GM10266 (cell line): Measurements from ENCODE around the gene MUC20.
A peak's percentile ranks its signal among the peaks of the same experiment; 100 is the strongest.
"Not testable (repeated sequence)": the region's sequence is repeated elsewhere in the genome, so short reads cannot be mapped to it uniquely, and the experiment has no call there.

ENCODE experiments used
- DNase-seq: peaks from one replicate; pipeline ENCODE4 v3.0.0; 2012; ENCODE audit errors: extremely low spot score
- TF ChIP-seq, protein P1 (sequence below): IDR thresholded peaks from 2 replicates; pipeline ENCODE4 v1.5.1; 2012; ENCODE audit warnings: mild to moderate bottlenecking, low read depth; ENCODE audit not compliant: control insufficient read depth, insufficient read depth; ENCODE audit errors: missing control alignments

MUC20 gene

GRCh38 chr3:195771646-195772300 is 51.0 kb downstream of the MUC20 start:
- TF ChIP-seq, protein P1, sequence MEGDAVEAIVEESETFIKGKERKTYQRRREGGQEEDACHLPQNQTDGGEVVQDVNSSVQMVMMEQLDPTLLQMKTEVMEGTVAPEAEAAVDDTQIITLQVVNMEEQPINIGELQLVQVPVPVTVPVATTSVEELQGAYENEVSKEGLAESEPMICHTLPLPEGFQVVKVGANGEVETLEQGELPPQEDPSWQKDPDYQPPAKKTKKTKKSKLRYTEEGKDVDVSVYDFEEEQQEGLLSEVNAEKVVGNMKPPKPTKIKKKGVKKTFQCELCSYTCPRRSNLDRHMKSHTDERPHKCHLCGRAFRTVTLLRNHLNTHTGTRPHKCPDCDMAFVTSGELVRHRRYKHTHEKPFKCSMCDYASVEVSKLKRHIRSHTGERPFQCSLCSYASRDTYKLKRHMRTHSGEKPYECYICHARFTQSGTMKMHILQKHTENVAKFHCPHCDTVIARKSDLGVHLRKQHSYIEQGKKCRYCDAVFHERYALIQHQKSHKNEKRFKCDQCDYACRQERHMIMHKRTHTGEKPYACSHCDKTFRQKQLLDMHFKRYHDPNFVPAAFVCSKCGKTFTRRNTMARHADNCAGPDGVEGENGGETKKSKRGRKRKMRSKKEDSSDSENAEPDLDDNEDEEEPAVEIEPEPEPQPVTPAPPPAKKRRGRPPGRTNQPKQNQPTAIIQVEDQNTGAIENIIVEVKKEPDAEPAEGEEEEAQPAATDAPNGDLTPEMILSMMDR = no peak
- no peak for DNase-seq

- TF ChIP-seq, protein P1 = no peak
- no peak for DNase-seq
Observed at GRCh38 chr3:195773956-195774537, 53.3 kb downstream of the MUC20 start.

- TF ChIP-seq, protein P1 = peak; percentile 54
- DNase-seq = no peak
Observed at GRCh38 chr3:195774917-195775316, 54.1 kb downstream of the MUC20 start.

GRCh38 chr3:195777975-195778374 is 57.2 kb downstream of the MUC20 start:
- DNase-seq = no peak
- TF ChIP-seq, protein P1 = no peak

- not testable (repeated sequence) for DNase-seq
Observed at GRCh38 chr3:195781236-195781635, 60.5 kb downstream of the MUC20 start.
